Right hindlimb (tissue), 1 donor: Measurements from ENCODE around the gene SPIB.
A peak's percentile ranks its signal among the peaks of the same experiment; 100 is the strongest.

Experiments
- DNase-seq: peaks from one replicate; pipeline ENCODE4 v3.0.0-alpha.2; 2018

Gene SPIB

GRCh38 chr19:50476224-50476906 lies 57.6 kb downstream of the SPIB start, which contains the start of the genes EMC10 and GARIN5A:
TSS of gene EMC10 (plus strand) at chr19:50476507. CDS start at chr19:50476545, 38 bp downstream.
TSS of gene GARIN5A (minus strand) at chr19:50476848. CDS start at chr19:50476388, 460 bp downstream.
- peak; percentile 95 for DNase-seq

GRCh38 chr19:50476907-50477238 lies 58.1 kb downstream of the SPIB start:
- no peak for DNase-seq

GRCh38 chr19:50477751-50478515 lies 59.2 kb downstream of the SPIB start:
- DNase-seq = no peak

- DNase-seq = no peak
Measured at GRCh38 chr19:50478901-50479715, 60.4 kb downstream of the SPIB start.

- no peak for DNase-seq
Measured at GRCh38 chr19:50479761-50480251, 61.1 kb downstream of the SPIB start.

GRCh38 chr19:50480281-50481111 lies 61.8 kb downstream of the SPIB start:
- DNase-seq = no peak
